ENCODE results near the gene NCOA1. TPM values are rescaled to one million over a fixed set of nuclear protein-coding genes. Genes with fewer than 3 reads are reported as not detected.

NCOA1 gene
- total RNA-seq, 1 donor from 2014 or later = 11.0 TPM

DNA sequence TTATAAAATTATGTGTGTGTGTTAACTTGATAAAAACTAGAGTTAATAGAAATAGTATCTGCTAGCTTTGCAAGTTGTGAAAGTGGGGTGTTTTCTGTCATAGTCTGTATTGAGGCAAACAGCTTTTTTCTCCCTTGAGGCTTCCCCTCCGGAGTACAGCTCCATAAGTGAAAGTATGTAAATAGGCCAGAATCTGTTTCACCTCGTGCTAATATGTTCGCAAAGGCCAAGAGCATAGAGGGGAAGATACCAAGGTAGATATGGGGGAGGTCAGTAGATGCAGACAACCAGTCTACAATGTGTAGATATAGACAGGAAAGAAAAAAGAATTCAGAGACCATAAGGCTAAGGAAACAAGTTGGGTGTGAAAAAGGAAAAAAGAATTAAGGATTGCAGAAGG is 229.3 kb downstream of the NCOA1 start:
- no peak overlapping the region for H3K4me3 ChIP-seq (ENCODE audit: low read depth, low read length)
- no peak for DNase-seq (ENCODE audit: low read depth)
- TF ChIP-seq, protein P1, sequence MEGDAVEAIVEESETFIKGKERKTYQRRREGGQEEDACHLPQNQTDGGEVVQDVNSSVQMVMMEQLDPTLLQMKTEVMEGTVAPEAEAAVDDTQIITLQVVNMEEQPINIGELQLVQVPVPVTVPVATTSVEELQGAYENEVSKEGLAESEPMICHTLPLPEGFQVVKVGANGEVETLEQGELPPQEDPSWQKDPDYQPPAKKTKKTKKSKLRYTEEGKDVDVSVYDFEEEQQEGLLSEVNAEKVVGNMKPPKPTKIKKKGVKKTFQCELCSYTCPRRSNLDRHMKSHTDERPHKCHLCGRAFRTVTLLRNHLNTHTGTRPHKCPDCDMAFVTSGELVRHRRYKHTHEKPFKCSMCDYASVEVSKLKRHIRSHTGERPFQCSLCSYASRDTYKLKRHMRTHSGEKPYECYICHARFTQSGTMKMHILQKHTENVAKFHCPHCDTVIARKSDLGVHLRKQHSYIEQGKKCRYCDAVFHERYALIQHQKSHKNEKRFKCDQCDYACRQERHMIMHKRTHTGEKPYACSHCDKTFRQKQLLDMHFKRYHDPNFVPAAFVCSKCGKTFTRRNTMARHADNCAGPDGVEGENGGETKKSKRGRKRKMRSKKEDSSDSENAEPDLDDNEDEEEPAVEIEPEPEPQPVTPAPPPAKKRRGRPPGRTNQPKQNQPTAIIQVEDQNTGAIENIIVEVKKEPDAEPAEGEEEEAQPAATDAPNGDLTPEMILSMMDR (conservative IDR thresholded peaks at IDR 0.05; ENCODE audit: low read depth, low read length) = no peak

DNA sequence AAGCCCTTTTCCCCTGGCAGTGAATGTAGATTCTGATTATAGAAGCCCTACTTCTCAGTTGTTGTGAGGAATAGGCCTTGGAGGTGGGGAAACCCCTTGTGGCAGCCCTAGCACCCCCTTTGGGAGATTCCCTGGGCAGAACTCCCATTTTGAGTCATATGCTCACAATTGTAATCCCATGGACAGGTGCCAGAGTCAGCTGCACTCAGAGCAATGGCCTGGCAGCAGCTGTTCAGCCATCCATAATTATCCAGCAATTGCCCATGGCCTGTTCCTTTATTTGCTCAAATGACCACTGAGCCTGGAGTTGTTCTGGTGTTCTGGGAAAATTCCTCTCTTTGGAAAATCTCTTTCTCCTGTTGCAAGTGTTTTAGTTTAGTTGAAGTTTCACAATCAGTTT is 230.4 kb downstream of the NCOA1 start:
- DNase-seq (ENCODE audit: low read depth) = peak; percentile 94
- TF ChIP-seq, protein P1 (conservative IDR thresholded peaks at IDR 0.05; ENCODE audit: low read depth, low read length) = no peak
- H3K4me3 ChIP-seq (ENCODE audit: low read depth, low read length) = no peak overlapping the region

DNA sequence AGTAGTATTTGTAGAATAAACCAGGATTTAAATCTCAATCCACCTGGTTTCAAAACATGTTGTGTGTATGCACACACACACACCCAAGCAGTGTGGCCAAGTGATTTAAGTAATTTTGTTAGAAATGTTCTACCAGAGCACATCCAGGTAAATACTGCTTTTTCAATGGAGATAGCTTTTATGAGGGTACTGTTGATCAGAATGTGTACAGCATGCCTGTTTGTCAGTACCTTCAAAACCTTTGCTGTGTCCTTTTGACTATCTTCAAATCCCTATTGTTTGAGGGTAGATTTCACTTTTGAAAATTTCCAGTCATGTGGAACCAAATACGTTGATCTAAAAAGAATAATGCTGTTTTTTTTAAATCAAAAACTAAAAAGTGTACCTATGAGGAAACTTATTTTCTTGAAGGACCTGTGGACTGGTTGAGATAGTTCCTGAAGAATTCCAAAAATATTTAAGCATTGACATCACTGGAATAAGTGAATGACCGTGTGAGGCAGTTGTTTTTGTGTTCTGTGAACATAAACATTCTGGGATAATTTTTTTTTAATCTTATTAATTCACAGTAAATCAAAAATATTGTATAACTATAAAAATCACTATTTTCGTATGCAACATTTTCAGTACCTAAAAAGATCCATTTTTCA is 231.2 kb downstream of the NCOA1 start:
- H3K4me3 ChIP-seq (ENCODE audit: low read depth, low read length) = no peak overlapping the region
- peak; percentile 27 for DNase-seq (ENCODE audit: low read depth)
- TF ChIP-seq, protein P1 (conservative IDR thresholded peaks at IDR 0.05; ENCODE audit: low read depth, low read length) = no peak

DNA sequence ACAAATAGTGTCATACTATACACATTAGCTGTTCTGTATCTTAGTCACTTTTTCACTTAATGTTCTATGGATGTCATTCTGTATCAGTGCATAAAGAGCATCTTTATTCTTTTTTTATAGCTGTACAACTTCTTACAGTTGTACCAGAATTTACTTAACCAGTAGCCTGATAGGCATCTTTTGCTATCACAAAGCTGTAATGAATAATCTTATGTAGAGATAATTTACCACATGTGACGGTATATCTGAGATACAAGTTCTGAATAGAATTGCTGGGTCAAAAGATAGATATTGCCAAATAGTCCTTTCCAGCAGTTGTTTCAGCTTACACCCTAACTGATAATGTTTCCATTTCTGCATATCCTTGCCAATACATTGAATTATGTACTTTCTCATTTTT is 232.1 kb downstream of the NCOA1 start:
- TF ChIP-seq, protein P1 (conservative IDR thresholded peaks at IDR 0.05; ENCODE audit: low read depth, low read length) = no peak
- H3K4me3 ChIP-seq (ENCODE audit: low read depth, low read length) = no peak overlapping the region
- DNase-seq (ENCODE audit: low read depth) = no peak

DNA sequence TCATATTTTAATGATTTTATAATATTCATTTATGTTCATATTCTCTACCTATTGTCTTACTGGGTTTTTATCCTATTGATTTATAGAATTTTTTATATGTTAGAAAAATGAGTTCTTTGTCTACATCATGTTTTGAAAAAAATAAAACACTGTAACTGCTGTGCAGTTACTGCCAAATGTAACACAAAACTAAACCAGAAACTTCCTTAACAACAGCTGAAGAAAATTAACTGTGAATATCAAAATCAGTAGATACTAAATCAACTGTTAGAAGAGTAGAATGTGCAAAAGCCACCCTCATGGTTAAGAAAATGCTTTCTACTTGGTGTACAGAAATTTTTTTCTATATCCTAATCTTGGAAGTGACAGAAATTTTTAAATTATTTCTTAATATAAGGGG is 232.6 kb downstream of the NCOA1 start:
- TF ChIP-seq, protein P1 (conservative IDR thresholded peaks at IDR 0.05; ENCODE audit: low read depth, low read length) = no peak
- H3K4me3 ChIP-seq (ENCODE audit: low read depth, low read length) = no peak overlapping the region
- no peak for DNase-seq (ENCODE audit: low read depth)

DNA sequence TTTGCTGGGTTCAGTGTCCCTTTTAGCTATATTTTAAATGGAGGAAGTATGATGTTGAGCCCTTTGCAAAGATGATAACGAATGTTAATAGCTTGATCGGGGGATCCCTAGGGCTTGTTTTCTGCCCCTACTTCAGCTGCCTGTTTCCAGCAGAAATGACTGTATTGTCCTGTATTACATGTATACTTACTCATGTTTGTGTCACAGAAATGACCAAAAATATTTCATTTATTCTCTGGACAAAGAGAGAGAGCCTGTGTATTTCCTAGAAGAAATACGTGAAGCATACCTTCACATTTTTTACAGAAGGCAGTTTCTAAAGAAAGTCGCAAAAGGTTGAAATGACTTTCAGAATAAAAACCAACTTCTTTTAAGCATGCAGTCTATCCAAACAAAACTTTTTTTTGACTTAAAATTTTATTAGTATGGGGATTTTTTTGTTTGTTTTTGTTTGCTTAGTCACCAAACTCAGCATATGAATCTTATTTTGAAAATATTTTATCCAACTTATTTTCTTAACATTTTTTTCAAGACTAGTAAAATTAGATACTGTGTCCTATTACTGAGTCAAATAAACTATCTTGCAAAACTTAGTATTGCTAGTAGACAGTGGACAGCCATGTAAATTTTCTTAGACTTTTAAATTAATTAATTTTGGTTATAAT is 233.2 kb downstream of the NCOA1 start:
- no peak for DNase-seq (ENCODE audit: low read depth)
- TF ChIP-seq, protein P1 (conservative IDR thresholded peaks at IDR 0.05; ENCODE audit: low read depth, low read length) = no peak
- no peak overlapping the region for H3K4me3 ChIP-seq (ENCODE audit: low read depth, low read length)

DNA sequence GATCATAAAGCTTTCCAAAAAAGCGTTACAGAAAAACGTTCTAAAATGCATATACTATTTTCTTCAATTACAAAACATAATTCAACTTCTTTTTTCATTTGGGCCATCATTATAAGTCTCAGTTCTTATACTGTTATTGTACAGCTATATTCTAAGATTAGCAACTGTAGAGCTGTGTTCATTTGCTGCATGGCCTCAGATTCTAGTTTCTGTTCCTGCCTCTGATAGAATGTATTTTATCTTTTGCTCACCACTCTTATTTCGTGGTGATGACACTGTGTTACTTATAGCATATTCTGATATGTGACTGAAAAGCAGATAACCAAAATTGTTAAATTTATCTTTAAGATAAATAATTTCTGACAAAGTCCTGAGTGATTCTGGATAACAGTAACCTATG is 234.9 kb downstream of the NCOA1 start:
- no peak overlapping the region for H3K4me3 ChIP-seq (ENCODE audit: low read depth, low read length)
- DNase-seq (ENCODE audit: low read depth) = no peak
- TF ChIP-seq, protein P1 (conservative IDR thresholded peaks at IDR 0.05; ENCODE audit: low read depth, low read length) = no peak

Measured in epithelial cell of proximal tubule (primary cell).